ENCODE measurements around the gene ELF5. TPM values are rescaled to one million over a fixed set of nuclear protein-coding genes. Genes with fewer than 3 reads are reported as not detected.

The ELF5 gene
- total RNA-seq, 1 donor from 2014 or later: not detected

- Mint-ChIP-seq H3K36me3 (ENCODE audit: unreplicated experiment) (no peaks in the 10 kb centered on the region), H3K4me3 (ENCODE audit: unreplicated experiment) (no peak overlapping the region), H3K4me1 (ENCODE audit: low read depth, unreplicated experiment) (no peaks in the 10 kb centered on the region), H3K27ac (ENCODE audit: unreplicated experiment) (no peak overlapping the region), H3K9me3 (ENCODE audit: unreplicated experiment) (peaks cover 1% of the 10 kb centered on the region), H3K27me3 (ENCODE audit: unreplicated experiment) (peaks cover 2% of the 10 kb centered on the region)
- DNase-seq: no peak
- TF ChIP-seq CTCF (IDR thresholded peaks at IDR 0.05; ENCODE audit: partially characterized antibody, unreplicated experiment): no peak
Measured at GRCh38 chr11:34495239-34495723, 18.3 kb downstream of the ELF5 start.

- DNase-seq: no peak
- Mint-ChIP-seq H3K27ac (ENCODE audit: unreplicated experiment) (no peak overlapping the region), H3K4me1 (ENCODE audit: low read depth, unreplicated experiment) (no peaks in the 10 kb centered on the region), H3K27me3 (ENCODE audit: unreplicated experiment) (peaks cover 4% of the 10 kb centered on the region), H3K36me3 (ENCODE audit: unreplicated experiment) (no peaks in the 10 kb centered on the region), H3K9me3 (ENCODE audit: unreplicated experiment) (peaks cover 1% of the 10 kb centered on the region), H3K4me3 (ENCODE audit: unreplicated experiment) (no peak overlapping the region)
- TF ChIP-seq CTCF (IDR thresholded peaks at IDR 0.05; ENCODE audit: partially characterized antibody, unreplicated experiment): no peak
Measured at GRCh38 chr11:34493926-34494595, 19.5 kb downstream of the ELF5 start.

GRCh38 chr11:34493468-34493867, 20.1 kb downstream of the ELF5 start:
- no peak overlapping the region for H3K27ac Mint-ChIP-seq (ENCODE audit: unreplicated experiment)
- peaks cover 1% of the 10 kb centered on the region for H3K9me3 Mint-ChIP-seq (ENCODE audit: unreplicated experiment)
- H3K36me3 Mint-ChIP-seq (ENCODE audit: unreplicated experiment): no peaks in the 10 kb centered on the region
- H3K27me3 Mint-ChIP-seq (ENCODE audit: unreplicated experiment): peaks cover 2% of the 10 kb centered on the region
- no peak overlapping the region for H3K4me3 Mint-ChIP-seq (ENCODE audit: unreplicated experiment)
- no peak for DNase-seq
- H3K4me1 Mint-ChIP-seq (ENCODE audit: low read depth, unreplicated experiment): no peaks in the 10 kb centered on the region
- no peak for TF ChIP-seq CTCF (IDR thresholded peaks at IDR 0.05; ENCODE audit: partially characterized antibody, unreplicated experiment)

GRCh38 chr11:34492806-34493414, 20.7 kb downstream of the ELF5 start:
- peak; percentile 61 for DNase-seq
- peak; percentile 77 for TF ChIP-seq CTCF (IDR thresholded peaks at IDR 0.05; ENCODE audit: partially characterized antibody, unreplicated experiment)
- H3K9me3 Mint-ChIP-seq (ENCODE audit: unreplicated experiment): peaks cover 2% of the 10 kb centered on the region
- no peak overlapping the region for H3K4me3 Mint-ChIP-seq (ENCODE audit: unreplicated experiment)
- peaks cover 2% of the 10 kb centered on the region for H3K27me3 Mint-ChIP-seq (ENCODE audit: unreplicated experiment)
- no peaks in the 10 kb centered on the region for H3K4me1 Mint-ChIP-seq (ENCODE audit: low read depth, unreplicated experiment)
- H3K27ac Mint-ChIP-seq (ENCODE audit: unreplicated experiment): no peak overlapping the region
- H3K36me3 Mint-ChIP-seq (ENCODE audit: unreplicated experiment): no peaks in the 10 kb centered on the region

- Mint-ChIP-seq H3K27ac (ENCODE audit: unreplicated experiment) (no peak overlapping the region), H3K4me3 (ENCODE audit: unreplicated experiment) (no peak overlapping the region), H3K4me1 (ENCODE audit: low read depth, unreplicated experiment) (no peaks in the 10 kb centered on the region), H3K9me3 (ENCODE audit: unreplicated experiment) (peaks cover 3% of the 10 kb centered on the region), H3K27me3 (ENCODE audit: unreplicated experiment) (peaks cover 2% of the 10 kb centered on the region), H3K36me3 (ENCODE audit: unreplicated experiment) (no peaks in the 10 kb centered on the region)
- no peak for TF ChIP-seq CTCF (IDR thresholded peaks at IDR 0.05; ENCODE audit: partially characterized antibody, unreplicated experiment)
- DNase-seq: no peak
Measured at GRCh38 chr11:34490304-34490703, 23.3 kb downstream of the ELF5 start.

Measured in glutamatergic neuron (in vitro differentiated cells).